CD4-positive, alpha-beta T cell (primary cell): ENCODE results near the gene ACTR1B. TPM values are rescaled to one million over a fixed set of nuclear protein-coding genes. Genes with fewer than 3 reads are reported as not detected.

Experiments used
- ATAC-seq: fragments of 200-7000 bp; cut with Tn5 transposase; one replicate; pipeline ENCODE4 v1.10.0; 2022; ENCODE audit warnings: mild to moderate bottlenecking; ENCODE audit not compliant: poor library complexity
- CTCF ChIA-PET: fragments of 350-600 bp; sonication (Branson Sonifier 250); formaldehyde crosslinking; loops from one replicate; lab custom pipeline; 2021; ENCODE audit warnings: antibody characterized with exemption, inconsistent platforms; lab: Charles Lee
- POLR2A ChIA-PET: fragments of 350-600 bp; sonication (Branson Sonifier 250); formaldehyde crosslinking; loops from one replicate; lab custom pipeline; 2021; ENCODE audit warnings: antibody characterized with exemption, inconsistent platforms; lab: Charles Lee
- DNase-seq, 14 experiments: peaks; one replicate each; pipeline ENCODE4 v3.0.0-alpha.2; 2013 to 2020; ENCODE audit warnings: mixed read lengths in 2 of 14
- H3K27ac ChIP-seq, 2 donors: one replicate each; pipeline versions ENCODE4 v1.5.1 to v1.7.0; 2013; ENCODE audit warnings: low read length in 2 of 2, low read depth in 1 of 2, mild to moderate bottlenecking in 1 of 2
- H3K27me3 ChIP-seq, 2 experiments: 1 replicate in 1 of 2; 2 replicates in 1 of 2; pipeline versions ENCODE4 v1.6.1 to v1.7.0; 2013; ENCODE audit warnings: low read length in 2 of 2, control low read depth in 1 of 2, mild to moderate bottlenecking in 1 of 2, moderate library complexity in 1 of 2; ENCODE audit not compliant: insufficient read depth in 2 of 2, control insufficient read depth in 1 of 2
- H3K36me3 ChIP-seq: one replicate; pipeline ENCODE4 v1.6.1; 2013; ENCODE audit warnings: low read length, control low read depth; ENCODE audit not compliant: insufficient read depth
- H3K4me1 ChIP-seq: one replicate; pipeline ENCODE4 v1.6.1; 2013; ENCODE audit warnings: low read length, control low read depth; ENCODE audit not compliant: insufficient read depth
- H3K4me3 ChIP-seq: one replicate; pipeline ENCODE4 v1.5.1; 2013; ENCODE audit warnings: mild to moderate bottlenecking, low read length, moderate library complexity
- H3K9me3 ChIP-seq, 2 experiments: 1 replicate in 1 of 2; 2 replicates in 1 of 2; pipeline versions ENCODE4 v1.6.1 to v1.7.0; 2013; ENCODE audit warnings: low read length in 2 of 2, mild to moderate bottlenecking in 2 of 2, control low read depth in 1 of 2, moderate library complexity in 1 of 2; ENCODE audit not compliant: control insufficient read depth in 1 of 2, insufficient read depth in 1 of 2
- H3K27ac Mint-ChIP-seq: one replicate; pipeline ENCODE4 v1.8.0; 2020; ENCODE audit warnings: mixed read lengths
- H3K27me3 Mint-ChIP-seq: one replicate; pipeline ENCODE4 v1.8.0; 2021; ENCODE audit warnings: mixed read lengths
- H3K36me3 Mint-ChIP-seq: one replicate; pipeline ENCODE4 v1.8.0; 2021; ENCODE audit warnings: low read depth, mixed read lengths
- H3K4me1 Mint-ChIP-seq: one replicate; pipeline ENCODE4 v1.8.0; 2021; ENCODE audit warnings: low read depth, mixed read lengths
- H3K4me3 Mint-ChIP-seq: one replicate; pipeline ENCODE4 v1.8.0; 2020; ENCODE audit warnings: mild to moderate bottlenecking, mixed read lengths
- H3K9me3 Mint-ChIP-seq: one replicate; pipeline ENCODE4 v1.8.0; 2020; ENCODE audit warnings: mixed read lengths
- CTCF ChIP-seq: fragments of 200-600 bp; IDR thresholded peaks from one replicate; pipeline ENCODE4 v1.8.0; 2022; ENCODE audit warnings: antibody characterized with exemption, mild to moderate bottlenecking
- intact Hi-C, 2 experiments: fragments of 100-400 bp; cut with DNase I in 1 of 2; cut with micrococcal nuclease in 1 of 2; formaldehyde crosslinking; loops; one replicate each; pipeline versions ENCODE4 v1.15.1 to v1.9.0; 2023 to 2025; cut with DNase I, micrococcal nuclease
- total RNA-seq, 174 experiments: library from RNA in 2 of 174; stranded (reverse) in 2 of 174; gene quantifications; one replicate each; pipeline ENCODE4 v1.2.3 and lab custom pipeline; 2021 to 2026

Gene ACTR1B
- total RNA-seq, 2 experiments from 2014 or later: 89.5 to 92.8 TPM

GRCh38 chr2:97654791-97655190 is 9.1 kb downstream of the ACTR1B start:
- Mint-ChIP-seq H3K4me1 (no peaks in the 10 kb centered on the region), H3K9me3 (no peaks in the 10 kb centered on the region), H3K27ac (no peak overlapping the region), H3K36me3 (peaks cover 58% of the 10 kb centered on the region), H3K27me3 (no peaks in the 10 kb centered on the region), H3K4me3 (no peak overlapping the region)
- POLR2A ChIA-PET: interaction anchor here (1.6 to 4.3 kb wide), 2 partner anchors 9 kb away, joined by 12 to 31 read pairs; partner anchors contain the start of genes ACTR1B and COX5B
- DNase-seq (no peak), ATAC-seq (peak; percentile 21)
- Histone ChIP-seq H3K9me3 (no peaks in the 10 kb centered on the region), H3K27me3 (no peaks in the 10 kb centered on the region), H3K4me1 (no peaks in the 10 kb centered on the region), H3K36me3 (peaks cover 41% of the 10 kb centered on the region), H3K4me3 (no peak overlapping the region), H3K27ac (no peak overlapping the region)
- intact Hi-C loops: no loop called here
- TF ChIP-seq CTCF: no peak
- CTCF ChIA-PET: interaction anchor here (1.3 kb wide), 1 partner anchor 11 kb away, joined by 3 read pairs; no protein-coding TSS in a partner anchor

GRCh38 chr2:97654309-97654708 is 9.5 kb downstream of the ACTR1B start:
- intact Hi-C loops: no loop called here
- Histone ChIP-seq H3K4me1 (no peaks in the 10 kb centered on the region), H3K27me3 (no peaks in the 10 kb centered on the region), H3K36me3 (peaks cover 37% of the 10 kb centered on the region), H3K27ac (no peak overlapping the region), H3K4me3 (no peak overlapping the region), H3K9me3 (no peaks in the 10 kb centered on the region)
- ATAC-seq: no peak
- H3K4me1 Mint-ChIP-seq: no peaks in the 10 kb centered on the region
- H3K27ac Mint-ChIP-seq: peak overlapping the region; percentile 47
- CTCF ChIA-PET: interaction anchor here (1.3 kb wide), 1 partner anchor 11 kb away, joined by 3 read pairs; no protein-coding TSS in a partner anchor
- H3K4me3 Mint-ChIP-seq: no peak overlapping the region
- POLR2A ChIA-PET: interaction anchor here (1.6 to 4.3 kb wide), 2 partner anchors 9 kb away, joined by 12 to 31 read pairs; partner anchors contain the start of genes ACTR1B and COX5B
- no peak for TF ChIP-seq CTCF
- no peaks in the 10 kb centered on the region for H3K27me3 Mint-ChIP-seq
- no peaks in the 10 kb centered on the region for H3K9me3 Mint-ChIP-seq
- H3K36me3 Mint-ChIP-seq: peaks cover 60% of the 10 kb centered on the region
- DNase-seq: no peak

GRCh38 chr2:97653874-97654273 is 10.0 kb downstream of the ACTR1B start:
- Histone ChIP-seq H3K4me3 (no peak overlapping the region), H3K4me1 (no peaks in the 10 kb centered on the region), H3K27me3 (no peaks in the 10 kb centered on the region), H3K36me3 (peaks cover 38% of the 10 kb centered on the region), H3K9me3 (no peaks in the 10 kb centered on the region), H3K27ac (no peak overlapping the region)
- intact Hi-C loops: no loop called here
- ChIA-PET POLR2A (interaction anchor here (1.6 to 4.3 kb wide), 2 partner anchors 8 to 9 kb away, joined by 12 to 31 read pairs; partner anchors contain the start of genes ACTR1B and COX5B), CTCF (interaction anchor here (1.3 kb wide), 1 partner anchor 10 kb away, joined by 3 read pairs; no protein-coding TSS in a partner anchor)
- H3K27ac Mint-ChIP-seq: peak overlapping the region; percentile 47
- no peaks in the 10 kb centered on the region for H3K4me1 Mint-ChIP-seq
- H3K4me3 Mint-ChIP-seq: no peak overlapping the region
- peaks cover 60% of the 10 kb centered on the region for H3K36me3 Mint-ChIP-seq
- no peaks in the 10 kb centered on the region for H3K27me3 Mint-ChIP-seq
- no peaks in the 10 kb centered on the region for H3K9me3 Mint-ChIP-seq
- DNase-seq (no peak), ATAC-seq (no peak)
- TF ChIP-seq CTCF: no peak
